ENCODE data around the gene CA4. TPM values are rescaled to one million over a fixed set of nuclear protein-coding genes. Genes with fewer than 3 reads are reported as not detected.

CA4 gene
- total RNA-seq, 1 experiment from 2014 or later: 1.4 TPM

DNA sequence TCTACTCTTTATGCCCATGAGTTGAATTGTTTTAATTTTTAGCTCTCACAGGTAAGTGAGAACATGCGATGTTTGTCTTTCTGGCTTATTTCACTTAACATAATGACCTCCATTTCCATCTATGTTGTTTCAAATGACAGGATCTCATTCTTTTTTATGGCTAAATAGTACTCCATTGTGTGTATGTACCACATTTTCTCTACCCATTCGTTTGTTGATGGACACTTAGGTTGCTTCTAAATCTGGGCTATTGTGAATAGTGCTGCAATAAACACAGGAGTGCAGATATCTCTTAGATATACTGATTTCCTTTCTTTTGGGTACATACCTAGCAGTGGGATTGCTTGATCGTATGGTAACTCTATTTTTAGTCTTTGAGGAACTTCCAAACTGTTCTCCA is 19.3 kb upstream of the CA4 start:
- TF ChIP-seq SIN3A (IDR thresholded peaks at IDR 0.05; ENCODE audit: borderline replicate concordance, insufficient read depth, low read depth, low read length): no peak
- TF ChIP-seq, protein P1, sequence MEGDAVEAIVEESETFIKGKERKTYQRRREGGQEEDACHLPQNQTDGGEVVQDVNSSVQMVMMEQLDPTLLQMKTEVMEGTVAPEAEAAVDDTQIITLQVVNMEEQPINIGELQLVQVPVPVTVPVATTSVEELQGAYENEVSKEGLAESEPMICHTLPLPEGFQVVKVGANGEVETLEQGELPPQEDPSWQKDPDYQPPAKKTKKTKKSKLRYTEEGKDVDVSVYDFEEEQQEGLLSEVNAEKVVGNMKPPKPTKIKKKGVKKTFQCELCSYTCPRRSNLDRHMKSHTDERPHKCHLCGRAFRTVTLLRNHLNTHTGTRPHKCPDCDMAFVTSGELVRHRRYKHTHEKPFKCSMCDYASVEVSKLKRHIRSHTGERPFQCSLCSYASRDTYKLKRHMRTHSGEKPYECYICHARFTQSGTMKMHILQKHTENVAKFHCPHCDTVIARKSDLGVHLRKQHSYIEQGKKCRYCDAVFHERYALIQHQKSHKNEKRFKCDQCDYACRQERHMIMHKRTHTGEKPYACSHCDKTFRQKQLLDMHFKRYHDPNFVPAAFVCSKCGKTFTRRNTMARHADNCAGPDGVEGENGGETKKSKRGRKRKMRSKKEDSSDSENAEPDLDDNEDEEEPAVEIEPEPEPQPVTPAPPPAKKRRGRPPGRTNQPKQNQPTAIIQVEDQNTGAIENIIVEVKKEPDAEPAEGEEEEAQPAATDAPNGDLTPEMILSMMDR (IDR thresholded peaks at IDR 0.05): no peak
- TF ChIP-seq, protein P2, sequence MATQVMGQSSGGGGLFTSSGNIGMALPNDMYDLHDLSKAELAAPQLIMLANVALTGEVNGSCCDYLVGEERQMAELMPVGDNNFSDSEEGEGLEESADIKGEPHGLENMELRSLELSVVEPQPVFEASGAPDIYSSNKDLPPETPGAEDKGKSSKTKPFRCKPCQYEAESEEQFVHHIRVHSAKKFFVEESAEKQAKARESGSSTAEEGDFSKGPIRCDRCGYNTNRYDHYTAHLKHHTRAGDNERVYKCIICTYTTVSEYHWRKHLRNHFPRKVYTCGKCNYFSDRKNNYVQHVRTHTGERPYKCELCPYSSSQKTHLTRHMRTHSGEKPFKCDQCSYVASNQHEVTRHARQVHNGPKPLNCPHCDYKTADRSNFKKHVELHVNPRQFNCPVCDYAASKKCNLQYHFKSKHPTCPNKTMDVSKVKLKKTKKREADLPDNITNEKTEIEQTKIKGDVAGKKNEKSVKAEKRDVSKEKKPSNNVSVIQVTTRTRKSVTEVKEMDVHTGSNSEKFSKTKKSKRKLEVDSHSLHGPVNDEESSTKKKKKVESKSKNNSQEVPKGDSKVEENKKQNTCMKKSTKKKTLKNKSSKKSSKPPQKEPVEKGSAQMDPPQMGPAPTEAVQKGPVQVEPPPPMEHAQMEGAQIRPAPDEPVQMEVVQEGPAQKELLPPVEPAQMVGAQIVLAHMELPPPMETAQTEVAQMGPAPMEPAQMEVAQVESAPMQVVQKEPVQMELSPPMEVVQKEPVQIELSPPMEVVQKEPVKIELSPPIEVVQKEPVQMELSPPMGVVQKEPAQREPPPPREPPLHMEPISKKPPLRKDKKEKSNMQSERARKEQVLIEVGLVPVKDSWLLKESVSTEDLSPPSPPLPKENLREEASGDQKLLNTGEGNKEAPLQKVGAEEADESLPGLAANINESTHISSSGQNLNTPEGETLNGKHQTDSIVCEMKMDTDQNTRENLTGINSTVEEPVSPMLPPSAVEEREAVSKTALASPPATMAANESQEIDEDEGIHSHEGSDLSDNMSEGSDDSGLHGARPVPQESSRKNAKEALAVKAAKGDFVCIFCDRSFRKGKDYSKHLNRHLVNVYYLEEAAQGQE (IDR thresholded peaks at IDR 0.05; ENCODE audit: insufficient read depth in 1 of 2, low read depth in 2 of 2, low read length in 1 of 2): no peak
- no peak for TF ChIP-seq TCF7L2 (IDR thresholded peaks at IDR 0.05; ENCODE audit: low read depth, low read length)
- TF ChIP-seq POLR2AphosphoS5 (IDR thresholded peaks at IDR 0.05; ENCODE audit: low read depth, low read length): no peak
- no peak for ATAC-seq
- in situ Hi-C loops (cut with HindIII; ENCODE audit: low pct_unique_long_range_greater_than_20kb, low sequenced_read_pairs) (no loop called here), intact Hi-C loops (cut with micrococcal nuclease; ENCODE audit: unreplicated experiment) (no loop called here)
- H3K27me3 ChIP-seq (ENCODE audit: control insufficient read depth, insufficient read depth, low read length): no peaks in the 10 kb centered on the region
- H3K4me3 ChIP-seq (ENCODE audit: low read depth in 2 of 2, low read length in 2 of 2): no peak overlapping the region
- no peak for DNase-seq (ENCODE audit: low read depth, low spot score)
- CTCF ChIA-PET: no interaction called here
- no TSS peak for BruUV-seq (replicated peaks)
- no peaks in the 10 kb centered on the region for H3K4me1 ChIP-seq (ENCODE audit: control insufficient read depth, insufficient read depth, low read length)
- no peaks in the 10 kb centered on the region; the same call in 1 of the 2 replicates for H3K36me3 ChIP-seq (ENCODE audit: control insufficient read depth, insufficient read depth, low read length)
- no peak overlapping the region for H3K27ac ChIP-seq (ENCODE audit: low read length)
- POLR2A ChIA-PET: no interaction called here
- no peaks in the 10 kb centered on the region for H3K9me3 ChIP-seq (ENCODE audit: control insufficient read depth, insufficient read depth, low read depth, low read length)

DNA sequence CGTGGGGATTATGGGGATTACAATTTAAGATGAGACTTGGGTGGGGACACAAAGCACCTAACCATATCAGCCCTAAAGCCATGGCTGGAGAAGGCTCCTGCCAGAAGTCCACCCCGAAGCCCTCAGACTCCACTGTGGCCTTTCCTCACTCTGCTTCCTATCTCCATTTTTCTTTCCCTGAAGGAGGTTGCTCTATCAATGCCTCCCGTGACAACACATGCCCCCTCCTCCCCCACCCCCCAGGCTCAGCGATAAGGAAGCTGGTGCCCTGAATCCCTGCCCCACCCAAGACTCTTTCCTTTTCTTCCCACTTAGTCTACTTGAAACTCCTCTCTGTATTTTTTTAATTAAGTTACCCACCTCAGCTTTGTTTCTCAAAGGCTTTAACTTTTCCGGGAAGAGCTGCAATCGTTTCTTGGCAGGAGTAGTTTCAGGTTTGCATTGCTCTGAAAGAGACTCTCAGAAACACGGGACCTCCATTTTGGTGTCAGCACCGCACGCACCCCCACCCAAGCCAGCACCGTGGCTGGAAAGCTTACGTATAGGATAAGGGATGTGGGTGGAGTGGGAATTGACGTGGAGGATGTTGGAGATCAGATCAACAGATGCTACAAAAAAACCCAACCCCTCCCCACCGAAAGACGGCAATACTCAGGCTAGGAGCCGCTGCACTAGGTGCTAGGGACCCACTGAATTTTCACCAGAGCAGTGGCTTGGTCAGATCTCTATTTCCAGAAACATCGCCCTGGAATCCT is 15.2 kb upstream of the CA4 start:
- in situ Hi-C loops (cut with HindIII; ENCODE audit: low pct_unique_long_range_greater_than_20kb, low sequenced_read_pairs) (no loop called here), intact Hi-C loops (cut with micrococcal nuclease; ENCODE audit: unreplicated experiment) (no loop called here)
- no peaks in the 10 kb centered on the region; the same call in 1 of the 2 replicates for H3K36me3 ChIP-seq (ENCODE audit: control insufficient read depth, insufficient read depth, low read length)
- TF ChIP-seq, protein P1 (IDR thresholded peaks at IDR 0.05): no peak
- TF ChIP-seq, protein P2 (IDR thresholded peaks at IDR 0.05; ENCODE audit: insufficient read depth in 1 of 2, low read depth in 2 of 2, low read length in 1 of 2): no peak
- ATAC-seq (peak; percentile 25; the same call in 1 of the 2 replicates), DNase-seq (ENCODE audit: low read depth, low spot score) (no peak)
- BruUV-seq (replicated peaks): TSS peak; percentile 66
- H3K27ac ChIP-seq (ENCODE audit: low read length): peak overlapping the region; percentile 86
- CTCF ChIA-PET: no interaction called here
- H3K27me3 ChIP-seq (ENCODE audit: control insufficient read depth, insufficient read depth, low read length): no peaks in the 10 kb centered on the region
- no peaks in the 10 kb centered on the region for H3K9me3 ChIP-seq (ENCODE audit: control insufficient read depth, insufficient read depth, low read depth, low read length)
- H3K4me3 ChIP-seq (ENCODE audit: low read depth in 2 of 2, low read length in 2 of 2): peak overlapping the region; percentile 82 to 87
- POLR2A ChIA-PET: no interaction called here
- H3K4me1 ChIP-seq (ENCODE audit: control insufficient read depth, insufficient read depth, low read length): no peaks in the 10 kb centered on the region

Data from Panc1 (cell line).